GM10248 (cell line): ENCODE measurements around the gene ANGPT4.

Experiments used
- CTCF ChIA-PET: fragments of 300-600 bp; sonication (Branson Sonifier 250); formaldehyde crosslinking; extraction: SDS; loops from one replicate; lab custom pipeline; 2021; ENCODE audit warnings: antibody characterized with exemption; lab: Yijun Ruan, JAX
- POLR2A ChIA-PET: fragments of 350-650 bp; sonication (Branson Sonifier 250); formaldehyde crosslinking; extraction: SDS; loops from one replicate; lab custom pipeline; 2020; ENCODE audit warnings: antibody characterized with exemption; lab: Yijun Ruan, JAX
- DNase-seq: peaks from one replicate; pipeline ENCODE4 v3.0.0; 2012; ENCODE audit errors: extremely low spot score
- TF ChIP-seq, protein P1 (sequence below): IDR thresholded peaks from 2 replicates; pipeline ENCODE4 v1.5.1; 2012; ENCODE audit warnings: mild to moderate bottlenecking, low read depth; ENCODE audit errors: extremely low read depth, missing control alignments, control extremely low read depth

ANGPT4 gene

DNA sequence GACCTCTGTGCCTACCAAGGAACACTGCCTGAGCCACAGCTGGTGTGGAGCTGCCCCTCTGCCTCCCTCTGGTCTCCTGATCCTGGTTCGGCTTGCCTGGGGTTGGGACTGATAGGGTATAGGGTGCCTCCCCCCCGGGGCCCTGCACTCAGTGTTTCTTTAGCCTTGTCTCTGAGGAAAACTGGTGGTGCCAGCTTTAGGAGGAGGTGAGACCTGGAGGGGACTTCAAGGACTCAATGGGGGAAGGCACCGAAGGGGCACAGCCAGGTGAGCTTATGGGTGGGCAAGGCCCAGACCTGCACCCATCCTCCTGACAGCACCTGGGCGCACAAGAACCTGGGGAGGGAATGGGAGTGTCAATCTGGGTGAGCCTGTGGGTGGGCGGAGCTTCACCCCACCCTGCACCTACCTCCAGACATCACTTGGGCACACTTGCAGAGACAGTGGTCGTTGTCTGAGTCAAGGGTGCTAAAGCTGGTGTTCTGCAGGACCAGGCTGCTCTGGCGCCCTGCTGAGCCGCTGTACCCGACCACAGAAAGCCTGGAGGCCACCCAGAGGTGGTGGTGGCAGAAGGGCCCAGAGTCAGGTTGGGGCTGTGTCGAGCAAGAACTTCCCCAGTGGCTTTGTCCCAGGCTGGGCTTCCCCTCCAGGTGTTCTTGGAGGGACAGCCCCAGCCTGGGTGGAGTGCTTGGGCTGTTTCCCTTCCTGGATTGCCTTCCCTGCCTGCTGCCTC is 42.1 kb downstream of the ANGPT4 start:
- POLR2A ChIA-PET, result no interaction called here
- CTCF ChIA-PET, result no interaction called here
- peak; percentile 39 for DNase-seq
- TF ChIP-seq, protein P1, sequence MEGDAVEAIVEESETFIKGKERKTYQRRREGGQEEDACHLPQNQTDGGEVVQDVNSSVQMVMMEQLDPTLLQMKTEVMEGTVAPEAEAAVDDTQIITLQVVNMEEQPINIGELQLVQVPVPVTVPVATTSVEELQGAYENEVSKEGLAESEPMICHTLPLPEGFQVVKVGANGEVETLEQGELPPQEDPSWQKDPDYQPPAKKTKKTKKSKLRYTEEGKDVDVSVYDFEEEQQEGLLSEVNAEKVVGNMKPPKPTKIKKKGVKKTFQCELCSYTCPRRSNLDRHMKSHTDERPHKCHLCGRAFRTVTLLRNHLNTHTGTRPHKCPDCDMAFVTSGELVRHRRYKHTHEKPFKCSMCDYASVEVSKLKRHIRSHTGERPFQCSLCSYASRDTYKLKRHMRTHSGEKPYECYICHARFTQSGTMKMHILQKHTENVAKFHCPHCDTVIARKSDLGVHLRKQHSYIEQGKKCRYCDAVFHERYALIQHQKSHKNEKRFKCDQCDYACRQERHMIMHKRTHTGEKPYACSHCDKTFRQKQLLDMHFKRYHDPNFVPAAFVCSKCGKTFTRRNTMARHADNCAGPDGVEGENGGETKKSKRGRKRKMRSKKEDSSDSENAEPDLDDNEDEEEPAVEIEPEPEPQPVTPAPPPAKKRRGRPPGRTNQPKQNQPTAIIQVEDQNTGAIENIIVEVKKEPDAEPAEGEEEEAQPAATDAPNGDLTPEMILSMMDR, result no peak

DNA sequence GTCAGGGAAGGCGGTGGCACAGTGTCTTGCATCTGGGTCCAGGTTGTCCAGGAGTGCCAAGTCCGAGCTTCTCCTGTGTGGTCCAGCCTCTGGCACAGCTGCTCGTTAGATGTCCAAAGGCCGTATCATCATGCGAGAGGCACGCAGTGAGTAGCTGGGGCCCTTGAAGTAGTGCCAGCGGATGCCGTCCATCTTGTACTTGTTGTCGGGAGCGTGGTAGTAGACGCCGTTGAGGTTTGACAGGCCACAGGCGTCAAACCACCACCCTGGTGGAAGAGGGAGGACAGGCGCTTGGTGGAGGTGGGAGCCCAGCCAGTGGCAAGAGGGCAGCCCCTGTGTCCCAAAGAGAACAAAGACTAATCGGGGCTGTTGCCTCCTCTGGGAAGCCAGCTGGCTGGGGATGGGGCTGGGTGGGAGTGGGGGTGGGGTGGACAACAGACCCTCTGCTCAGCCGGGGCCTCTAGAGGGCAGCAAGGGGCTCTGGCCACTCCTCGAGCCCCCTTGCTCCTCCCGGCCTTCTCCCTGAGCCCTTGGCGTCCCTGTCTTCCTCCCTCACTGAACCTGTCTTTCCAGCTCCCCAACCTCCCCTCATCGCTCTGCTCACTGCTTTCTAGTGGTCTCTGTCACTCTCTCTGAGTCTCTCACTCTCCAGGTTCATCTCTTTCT is 43.1 kb downstream of the ANGPT4 start:
- CTCF ChIA-PET, result no interaction called here
- TF ChIP-seq, protein P1, result no peak
- DNase-seq, result no peak
- POLR2A ChIA-PET, result no interaction called here

DNA sequence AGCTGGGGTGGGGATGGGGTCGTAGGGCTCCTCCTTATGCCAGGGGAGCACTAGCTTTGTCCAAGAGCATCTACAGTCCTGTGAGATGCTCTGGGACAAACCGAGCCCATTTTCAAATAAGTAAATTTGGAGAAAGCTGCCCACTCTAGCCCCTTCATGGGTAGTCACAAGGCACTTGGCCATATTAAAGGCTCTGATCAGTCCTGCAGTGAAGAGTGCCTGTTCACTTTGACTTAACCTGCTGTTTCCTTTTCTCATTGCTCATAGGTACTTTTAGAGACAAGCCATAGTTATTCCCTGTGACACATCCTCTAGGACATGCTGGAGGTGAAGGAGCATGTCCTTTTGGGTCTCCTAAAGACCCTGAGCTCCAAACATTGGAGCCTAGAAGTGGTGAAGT is 44.2 kb downstream of the ANGPT4 start:
- TF ChIP-seq, protein P1, result no peak
- POLR2A ChIA-PET, result interaction anchor here (0.6 kb wide), 1 partner anchor 8 kb away, joined by 3 read pairs; no protein-coding TSS in a partner anchor
- no peak for DNase-seq
- CTCF ChIA-PET, result interaction anchor here (1.6 kb wide), 1 partner anchor 10 kb away, joined by 3 read pairs; no protein-coding TSS in a partner anchor

DNA sequence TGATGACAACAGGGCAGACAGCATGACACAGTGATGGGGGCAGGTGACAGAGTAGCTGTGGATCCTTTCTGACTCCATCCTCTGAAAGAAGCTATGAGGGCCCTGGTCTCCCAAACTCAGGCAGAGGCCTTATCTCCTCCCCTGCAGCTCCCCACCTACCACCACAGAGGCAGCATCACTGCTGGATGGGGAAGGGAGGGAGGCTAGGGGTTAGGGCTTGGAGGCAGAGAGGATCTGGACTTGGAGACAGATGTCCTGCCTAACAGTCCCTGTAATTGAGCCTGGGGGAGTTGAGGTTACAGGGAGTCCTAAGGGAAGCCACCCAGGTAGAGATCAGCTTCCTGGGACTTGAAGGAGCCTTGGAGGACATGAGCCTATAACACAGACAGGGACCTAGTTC is 44.7 kb downstream of the ANGPT4 start:
- TF ChIP-seq, protein P1, result no peak
- no peak for DNase-seq
- POLR2A ChIA-PET, result no interaction called here
- CTCF ChIA-PET, result interaction anchor here (1.6 kb wide), 1 partner anchor 9 kb away, joined by 3 read pairs; no protein-coding TSS in a partner anchor

DNA sequence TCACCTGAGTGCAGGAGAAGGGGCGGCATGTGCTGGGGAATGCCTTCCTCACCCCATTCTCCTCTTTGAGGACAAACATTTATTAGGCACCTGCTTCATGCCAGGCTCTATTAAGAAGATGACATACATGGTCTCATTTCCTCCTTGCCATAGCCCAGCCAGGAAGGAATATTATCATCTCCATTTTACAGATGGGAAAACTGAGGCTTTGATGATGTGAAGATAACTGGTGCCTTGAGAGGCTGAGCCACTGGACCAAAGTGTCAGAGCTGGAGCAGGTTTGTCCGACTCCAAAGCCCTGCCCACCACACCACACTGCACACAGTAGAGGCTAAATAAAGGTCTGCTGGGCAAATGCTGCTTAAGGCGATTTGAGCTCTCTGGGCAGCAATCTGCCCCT is 45.4 kb downstream of the ANGPT4 start:
- no peak for DNase-seq
- CTCF ChIA-PET, result interaction anchor here (1.6 kb wide), 1 partner anchor 9 kb away, joined by 3 read pairs; no protein-coding TSS in a partner anchor
- POLR2A ChIA-PET, result no interaction called here
- TF ChIP-seq, protein P1, result no peak

DNA sequence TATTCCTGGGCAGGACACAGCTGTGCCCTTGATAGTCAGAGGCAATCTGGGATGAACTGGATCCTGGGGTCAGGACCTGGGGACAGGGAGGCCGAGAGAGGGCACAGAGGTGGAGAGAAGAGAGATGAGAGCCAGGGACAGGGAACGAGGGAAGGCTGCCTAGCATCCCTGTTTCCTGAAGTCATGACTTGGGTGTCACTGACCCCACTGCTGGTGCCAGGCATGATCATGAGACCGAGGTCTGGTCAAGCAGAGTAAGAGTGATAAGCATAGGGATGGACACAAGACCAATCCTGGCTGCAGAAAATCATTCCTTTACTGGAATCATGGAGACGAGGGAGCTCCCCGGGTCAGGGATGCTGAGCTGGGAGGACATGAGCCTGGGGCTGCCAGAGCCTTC is 46.5 kb downstream of the ANGPT4 start:
- ChIA-PET CTCF (interaction anchor here (1.0 kb wide), 1 partner anchor 104 kb away, joined by 3 read pairs; no protein-coding TSS in a partner anchor), POLR2A (no interaction called here)
- TF ChIP-seq, protein P1, result no peak
- no peak for DNase-seq
